Prostate gland (tissue), 2 donors: Measurements from ENCODE around the gene DSCAML1.

ENCODE experiments used
- CTCF ChIP-seq, 4 experiments: fragments of 200-600 bp in 2 of 4; fragments of 450-650 bp in 2 of 4; sonication (generic) in 2 of 4; IDR thresholded peaks; 1 replicate in 3 of 4; 2 replicates in 1 of 4; pipeline ENCODE4 v1.5.1; 2016 to 2019; ENCODE audit warnings: antibody characterized with exemption in 4 of 4, mild to moderate bottlenecking in 2 of 4, moderate library complexity in 2 of 4
- POLR2A ChIP-seq: fragments of 450-650 bp; IDR thresholded peaks from one replicate; pipeline ENCODE4 v1.6.1; 2016; ENCODE audit warnings: antibody characterized with exemption, mild to moderate bottlenecking
- POLR2AphosphoS5 ChIP-seq: sonication (generic); formaldehyde crosslinking; IDR thresholded peaks from one replicate; pipeline ENCODE4 v1.6.1; 2017; ENCODE audit warnings: antibody characterized with exemption

DNA sequence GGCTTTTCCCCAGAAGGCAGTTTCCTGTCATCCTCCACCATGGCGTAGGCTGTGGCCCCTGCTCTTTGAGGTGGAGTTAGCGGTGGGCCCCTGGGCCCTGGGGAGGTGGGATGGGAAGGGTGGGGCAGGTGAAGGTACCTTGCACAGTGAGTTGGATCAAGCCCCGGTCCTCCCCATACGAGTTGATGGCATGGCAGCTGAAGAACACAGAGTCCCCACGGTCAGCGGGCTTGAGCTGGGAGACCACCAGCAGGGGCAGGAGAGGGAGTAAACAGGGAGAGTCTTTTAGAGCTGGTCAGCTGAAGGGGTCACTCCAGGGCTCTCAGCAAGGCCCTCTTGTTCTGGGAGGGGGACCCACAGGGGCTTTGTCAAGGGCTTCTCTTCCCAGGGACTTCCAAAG is 316.0 kb downstream of the DSCAML1 start:
- no peak for TF ChIP-seq CTCF (IDR thresholded peaks at IDR 0.05)
- no peak for TF ChIP-seq POLR2A
- no peak for TF ChIP-seq POLR2AphosphoS5
